HCT116 (cell line): ENCODE data around the gene GATB. TPM values are rescaled to one million over a fixed set of nuclear protein-coding genes. Genes with fewer than 3 reads are reported as not detected.

Source experiments
- ATAC-seq: fragments of 200-7000 bp; cut with Tn5 transposase; 2 replicates; pipeline ENCODE4 v1.9.1; 2020; ENCODE audit warnings: mild to moderate bottlenecking, moderate library complexity
- BruUV-seq: library from RNA; stranded (reverse); fragments of 400-500 nt; replicated peaks from 2 replicates; lab custom pipeline; 2021; lab: Mats Ljungman, UMichigan
- CTCF ChIA-PET: fragments of 300-600 bp; sonication (Branson Sonifier 250); formaldehyde crosslinking; loops from one replicate; lab custom pipeline; 2021; ENCODE audit warnings: antibody characterized with exemption; lab: Charles Lee
- POLR2A ChIA-PET: fragments of 300-600, 350-600 bp; sonication (Branson Sonifier 250); formaldehyde crosslinking; loops from one replicate; lab custom pipeline; 2021; ENCODE audit warnings: antibody characterized with exemption; lab: Charles Lee
- RAD21 ChIA-PET, 2 experiments: fragments of 300-600 bp; sonication (Branson Sonifier 250); formaldehyde crosslinking; loops; one replicate each; lab custom pipeline; 2023; ENCODE audit warnings: low total read pairs in 2 of 2; ENCODE audit not compliant: uncharacterized antibody in 2 of 2, unreplicated experiment in 2 of 2, low non-redundant PET in 1 of 2; lab: Charles Lee
- DNase-seq: peaks from one replicate; pipeline ENCODE4 v3.0.0-alpha.2; 2010; ENCODE audit warnings: low read depth, low spot score
- H2AFZ ChIP-seq: fragments of 200-600 bp; shearing (Covaris generic), sonication (generic); 2 replicates; pipeline ENCODE4 v1.6.1; 2017; ENCODE audit warnings: low read depth, mixed run types, mixed read lengths, antibody characterized with exemption, low read length; ENCODE audit not compliant: poor library complexity, severe bottlenecking
- H3K27ac ChIP-seq: 2 replicates; pipeline ENCODE4 v1.5.1; 2012; ENCODE audit warnings: low read depth, low read length
- H3K27me3 ChIP-seq: fragments of 200-600 bp; sonication (generic); 2 replicates; pipeline ENCODE4 v1.6.1; 2016; ENCODE audit warnings: mixed run types, low read length, mixed read lengths; ENCODE audit not compliant: insufficient read depth
- H3K36me3 ChIP-seq, 2 experiments: fragments of 200-500 bp in 1 of 2; fragments of 200-600 bp in 1 of 2; sonication (Bioruptor generic) in 1 of 2; sonication (generic) in 1 of 2; 2 replicates each; pipeline versions ENCODE4 v1.5.1 to v1.6.1; 2014 to 2016; ENCODE audit warnings: low read length in 2 of 2, inconsistent platforms in 1 of 2, mixed read lengths in 1 of 2, mixed run types in 1 of 2; ENCODE audit not compliant: insufficient read depth in 2 of 2, control insufficient read depth in 1 of 2
- H3K4me1 ChIP-seq, 2 experiments: fragments of 200-600 bp in 1 of 2; sonication (generic) in 1 of 2; 2 replicates each; pipeline versions ENCODE4 v1.5.1 to v1.6.1; 2012 to 2017; ENCODE audit warnings: low read length in 2 of 2, inconsistent platforms in 1 of 2, mild to moderate bottlenecking in 1 of 2, mixed read lengths in 1 of 2, mixed run types in 1 of 2, moderate library complexity in 1 of 2; ENCODE audit not compliant: insufficient read depth in 2 of 2, control insufficient read depth in 1 of 2
- H3K4me2 ChIP-seq: fragments of 200-600 bp; sonication (generic); 2 replicates; pipeline ENCODE4 v1.6.1; 2017; ENCODE audit warnings: mixed run types, low read length, mixed read lengths
- H3K4me3 ChIP-seq, 2 experiments: fragments of 200-600 bp in 1 of 2; sonication (generic) in 1 of 2; replicated peaks in 1 of 2; 2 replicates each; pipeline ENCODE4 v1.5.1; 2011 to 2016; ENCODE audit warnings: low read length in 2 of 2, control low read depth in 1 of 2, low read depth in 1 of 2, mild to moderate bottlenecking in 1 of 2, mixed read lengths in 1 of 2, mixed run types in 1 of 2
- H3K79me2 ChIP-seq: fragments of 200-600 bp; sonication (generic); 2 replicates; pipeline ENCODE4 v1.6.1; 2017; ENCODE audit warnings: mild to moderate bottlenecking, mixed run types, low read length, moderate library complexity, mixed read lengths; ENCODE audit not compliant: insufficient read depth
- H3K9ac ChIP-seq: fragments of 200-600 bp; sonication (generic); 2 replicates; pipeline ENCODE4 v1.6.1; 2016; ENCODE audit warnings: low read length, mixed read lengths
- H3K9me2 ChIP-seq: fragments of 200-600 bp; sonication (generic), shearing (Covaris generic); 2 replicates; pipeline ENCODE4 v1.6.1; 2017; ENCODE audit warnings: mixed run types, mild to moderate bottlenecking, moderate library complexity; ENCODE audit not compliant: insufficient read depth
- H3K9me3 ChIP-seq, 2 experiments: fragments of 200-500 bp in 1 of 2; fragments of 200-600 bp in 1 of 2; sonication (Bioruptor generic) in 1 of 2; sonication (generic) in 1 of 2; 2 replicates each; pipeline ENCODE4 v1.6.1; 2014 to 2017; ENCODE audit warnings: low read length in 2 of 2, mixed read lengths in 2 of 2, inconsistent platforms in 1 of 2, low read depth in 1 of 2, mild to moderate bottlenecking in 1 of 2, mixed run types in 1 of 2, moderate library complexity in 1 of 2; ENCODE audit not compliant: control insufficient read depth in 1 of 2, insufficient read depth in 1 of 2
- H4K20me1 ChIP-seq: fragments of 200-600 bp; sonication (generic), shearing (Covaris generic); 2 replicates; pipeline ENCODE4 v1.6.1; 2017; ENCODE audit warnings: mixed run types, mild to moderate bottlenecking, moderate library complexity; ENCODE audit not compliant: insufficient read depth
- CEBPB ChIP-seq: IDR thresholded peaks from 2 replicates; pipeline ENCODE4 v1.6.1; 2012; ENCODE audit warnings: low read depth
- ELF1 ChIP-seq: IDR thresholded peaks from 2 replicates; pipeline ENCODE4 v1.6.1; 2012; ENCODE audit warnings: low read depth, borderline replicate concordance
- EZH2phosphoT487 ChIP-seq: fragments of 200-600 bp; IDR thresholded peaks from 2 replicates; pipeline ENCODE4 v1.6.1; 2018; ENCODE audit warnings: antibody characterized with exemption, borderline replicate concordance
- POLR2AphosphoS5 ChIP-seq: IDR thresholded peaks from 2 replicates; pipeline ENCODE4 v1.6.1; 2011; ENCODE audit warnings: mild to moderate bottlenecking, low read depth, low read length, moderate library complexity
- intact Hi-C: fragments of 100-400 bp; cut with micrococcal nuclease; formaldehyde crosslinking; loops from 2 replicates; pipeline ENCODE4 v1.10.0; 2022
- total RNA-seq: library from RNA; stranded (reverse); gene quantifications from one replicate; pipeline ENCODE4 v1.2.1, GENCODE V29; 2021; ENCODE audit not compliant: unreplicated experiment
- TF ChIP-seq, protein P1 (sequence below): IDR thresholded peaks from 2 replicates; pipeline ENCODE4 v1.6.1; 2012; ENCODE audit warnings: low read depth

Gene GATB
- total RNA-seq, 1 experiment from 2014 or later = 29.3 TPM

- BruUV-seq = no TSS peak
- no peak overlapping the region for H3K9ac ChIP-seq
- H3K4me1 ChIP-seq = peaks cover 0 to 13% of the 10 kb centered on the region in 2 experiments; a peak in 2 of 4 replicates
- no peak for DNase-seq
- no peak overlapping the region for H2AFZ ChIP-seq
- no peaks in the 10 kb centered on the region for H3K27me3 ChIP-seq
- H3K9me3 ChIP-seq = no peaks in the 10 kb centered on the region
- H3K4me3 ChIP-seq = no peak overlapping the region
- ChIA-PET CTCF (no interaction called here), RAD21 (no interaction called here), POLR2A (no interaction called here)
- H3K27ac ChIP-seq = no peak overlapping the region
- H3K9me2 ChIP-seq = no peaks in the 10 kb centered on the region
- no peaks in the 10 kb centered on the region for H3K79me2 ChIP-seq
- peak; percentile 54 for ATAC-seq
- H4K20me1 ChIP-seq = no peaks in the 10 kb centered on the region
- H3K4me2 ChIP-seq = no peak overlapping the region
- TF ChIP-seq, protein P1, sequence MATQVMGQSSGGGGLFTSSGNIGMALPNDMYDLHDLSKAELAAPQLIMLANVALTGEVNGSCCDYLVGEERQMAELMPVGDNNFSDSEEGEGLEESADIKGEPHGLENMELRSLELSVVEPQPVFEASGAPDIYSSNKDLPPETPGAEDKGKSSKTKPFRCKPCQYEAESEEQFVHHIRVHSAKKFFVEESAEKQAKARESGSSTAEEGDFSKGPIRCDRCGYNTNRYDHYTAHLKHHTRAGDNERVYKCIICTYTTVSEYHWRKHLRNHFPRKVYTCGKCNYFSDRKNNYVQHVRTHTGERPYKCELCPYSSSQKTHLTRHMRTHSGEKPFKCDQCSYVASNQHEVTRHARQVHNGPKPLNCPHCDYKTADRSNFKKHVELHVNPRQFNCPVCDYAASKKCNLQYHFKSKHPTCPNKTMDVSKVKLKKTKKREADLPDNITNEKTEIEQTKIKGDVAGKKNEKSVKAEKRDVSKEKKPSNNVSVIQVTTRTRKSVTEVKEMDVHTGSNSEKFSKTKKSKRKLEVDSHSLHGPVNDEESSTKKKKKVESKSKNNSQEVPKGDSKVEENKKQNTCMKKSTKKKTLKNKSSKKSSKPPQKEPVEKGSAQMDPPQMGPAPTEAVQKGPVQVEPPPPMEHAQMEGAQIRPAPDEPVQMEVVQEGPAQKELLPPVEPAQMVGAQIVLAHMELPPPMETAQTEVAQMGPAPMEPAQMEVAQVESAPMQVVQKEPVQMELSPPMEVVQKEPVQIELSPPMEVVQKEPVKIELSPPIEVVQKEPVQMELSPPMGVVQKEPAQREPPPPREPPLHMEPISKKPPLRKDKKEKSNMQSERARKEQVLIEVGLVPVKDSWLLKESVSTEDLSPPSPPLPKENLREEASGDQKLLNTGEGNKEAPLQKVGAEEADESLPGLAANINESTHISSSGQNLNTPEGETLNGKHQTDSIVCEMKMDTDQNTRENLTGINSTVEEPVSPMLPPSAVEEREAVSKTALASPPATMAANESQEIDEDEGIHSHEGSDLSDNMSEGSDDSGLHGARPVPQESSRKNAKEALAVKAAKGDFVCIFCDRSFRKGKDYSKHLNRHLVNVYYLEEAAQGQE = no peak
- TF ChIP-seq CEBPB (no peak), EZH2phosphoT487 (no peak), ELF1 (no peak), POLR2AphosphoS5 (no peak)
- no peaks in the 10 kb centered on the region for H3K36me3 ChIP-seq
- intact Hi-C loops = no loop called here
Measured at GRCh38 chr4:151679231-151679630, 81.6 kb downstream of the GATB start.
